ENCODE data around the gene RAPGEF5.
"Not testable (repeated sequence)": the region's sequence is repeated elsewhere in the genome, so short reads cannot be mapped to it uniquely, and the experiment has no call there.

RAPGEF5 gene

DNA sequence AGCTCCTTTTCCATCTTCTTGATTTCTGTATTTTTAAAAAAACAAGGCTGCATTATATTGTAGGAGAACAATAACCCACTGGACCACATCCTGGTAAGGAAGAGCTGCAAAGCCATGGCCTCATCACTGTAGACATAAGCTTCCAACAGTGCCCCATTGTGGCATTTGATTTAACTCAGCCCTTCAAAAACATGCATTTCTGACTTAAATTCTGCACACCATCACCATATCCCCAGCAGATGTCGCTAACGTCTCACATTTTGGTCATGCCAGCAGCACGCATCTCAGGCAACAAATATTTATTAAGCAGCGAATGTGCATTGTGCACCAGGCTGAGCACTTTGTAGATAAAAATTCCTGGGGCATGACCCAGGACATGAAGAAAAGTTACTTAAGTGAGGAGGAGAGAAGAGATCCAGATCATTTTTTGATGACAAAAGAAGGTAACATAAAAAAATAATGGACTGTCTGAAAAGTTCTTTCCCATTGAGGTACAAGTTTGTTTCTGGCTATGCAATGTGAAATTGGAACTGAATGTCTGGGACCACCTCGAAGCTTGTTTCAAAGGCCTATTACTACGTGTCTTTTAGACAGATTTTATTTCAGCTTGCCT is 246.6 kb downstream of the RAPGEF5 start:
- peak; percentile 78 for DNase-seq

DNA sequence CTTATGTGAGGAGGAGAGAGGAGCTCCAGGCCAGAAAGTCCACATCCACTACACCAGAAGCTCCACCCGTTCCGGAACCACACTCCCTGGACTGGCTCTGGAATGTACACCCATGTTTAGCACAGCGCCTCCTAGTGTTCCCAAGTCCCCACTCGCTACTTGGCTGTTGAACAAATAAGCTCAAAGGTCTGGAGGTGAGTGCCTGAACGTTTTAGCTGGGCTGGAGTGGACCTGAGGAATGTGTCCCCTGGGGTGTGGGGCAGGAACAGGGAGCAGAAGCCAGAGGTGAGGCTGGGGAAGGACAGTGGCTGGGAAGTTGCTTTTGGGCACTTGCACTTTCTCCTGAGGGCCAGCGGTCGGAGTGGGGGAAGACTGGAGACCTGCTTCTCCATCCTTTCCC is 247.2 kb downstream of the RAPGEF5 start:
- DNase-seq: peak; percentile 27

DNA sequence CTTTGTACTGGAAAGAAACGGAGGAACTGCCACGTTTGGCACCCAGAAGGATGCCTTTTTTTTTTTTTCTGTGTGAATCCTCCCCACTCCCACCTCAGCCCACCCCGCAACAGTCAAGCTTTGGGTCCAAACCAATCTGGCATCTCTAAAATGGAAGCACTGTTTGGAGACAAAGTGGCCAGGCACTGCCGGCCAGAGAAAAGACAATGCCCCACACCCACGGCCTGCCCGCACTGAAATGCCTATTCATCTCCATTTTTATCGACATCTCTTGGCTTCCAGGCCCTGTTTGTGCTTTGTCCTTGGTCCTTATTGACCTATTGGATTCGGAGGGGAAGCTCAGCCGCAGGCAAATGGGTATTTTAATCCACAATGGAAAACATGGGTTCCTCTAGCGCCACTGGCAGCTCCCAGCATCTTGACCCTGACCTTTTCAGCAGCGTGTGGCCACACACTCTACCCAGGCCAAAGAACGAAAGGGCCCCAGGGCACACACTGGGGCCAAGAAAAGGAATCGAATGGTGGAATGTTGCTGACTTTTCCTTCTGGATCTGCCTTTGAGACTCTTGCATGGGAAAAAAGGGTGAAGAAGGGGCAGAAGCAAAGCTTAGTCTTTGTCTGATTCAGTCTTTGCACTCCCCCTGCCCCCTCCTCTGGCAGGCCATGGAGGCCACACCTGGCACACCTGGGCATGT is 248.7 kb downstream of the RAPGEF5 start:
- no peak for DNase-seq

DNA sequence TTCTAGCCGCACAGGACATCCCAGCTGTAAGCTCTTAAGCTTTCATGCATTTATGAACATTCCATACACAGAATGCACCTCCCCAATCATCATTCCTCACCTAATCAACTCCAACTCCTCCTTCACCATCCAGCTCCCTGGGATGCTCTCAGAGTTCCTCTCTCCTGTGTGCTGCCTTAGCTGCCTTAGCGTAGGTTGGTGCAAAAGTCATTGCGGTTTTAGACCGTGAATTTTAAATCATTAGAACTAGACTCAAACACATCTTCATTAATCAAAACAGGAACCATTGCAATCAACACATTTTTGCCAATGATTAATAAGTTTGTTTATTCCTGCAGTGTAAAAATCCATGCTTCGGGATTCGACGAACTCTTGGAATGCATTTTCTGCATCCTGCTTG is 251.4 kb downstream of the RAPGEF5 start:
- no peak for DNase-seq

DNA sequence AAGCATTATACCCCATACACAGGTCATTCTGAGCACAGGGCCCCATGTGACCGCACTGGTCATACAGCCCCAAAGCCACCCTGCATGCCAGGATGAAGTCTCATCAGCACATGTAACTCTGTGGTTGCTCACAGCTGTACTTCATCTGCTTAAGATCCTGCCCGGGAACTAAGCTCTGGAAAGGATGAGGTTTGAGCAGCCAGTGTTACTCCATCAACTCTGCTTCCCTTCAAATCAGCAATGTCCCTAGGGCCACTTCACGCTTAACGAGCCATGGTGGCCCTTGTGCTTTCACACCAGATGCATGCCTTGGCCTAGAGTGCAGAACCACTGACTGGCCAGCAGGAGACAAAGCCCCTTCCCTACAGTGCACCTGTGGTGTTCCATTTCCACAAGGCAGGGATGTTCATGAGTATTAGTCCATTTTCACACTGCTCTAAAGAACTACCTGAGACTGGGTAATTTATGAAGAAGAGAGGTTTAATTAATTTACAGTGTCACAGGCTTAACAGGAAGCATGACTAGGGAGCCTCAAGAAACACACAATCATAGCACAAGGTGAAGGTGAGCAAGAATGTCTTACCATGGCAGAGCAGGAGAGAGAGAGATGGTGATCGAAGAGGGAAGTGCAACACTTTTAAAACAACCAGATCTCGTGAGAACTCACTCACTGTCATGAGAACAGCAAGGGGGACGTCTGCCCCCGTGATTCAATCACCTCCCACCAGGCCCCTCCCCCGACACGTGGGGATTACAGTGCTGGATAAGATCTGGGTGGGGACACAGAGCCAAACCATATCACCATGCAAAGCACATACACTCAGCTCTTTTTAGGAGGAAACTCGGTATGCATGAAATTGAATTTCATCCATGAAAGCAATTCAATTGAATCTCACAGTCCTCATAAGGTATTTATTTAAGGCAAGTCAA is 262.3 kb downstream of the RAPGEF5 start:
- no peak for DNase-seq

DNA sequence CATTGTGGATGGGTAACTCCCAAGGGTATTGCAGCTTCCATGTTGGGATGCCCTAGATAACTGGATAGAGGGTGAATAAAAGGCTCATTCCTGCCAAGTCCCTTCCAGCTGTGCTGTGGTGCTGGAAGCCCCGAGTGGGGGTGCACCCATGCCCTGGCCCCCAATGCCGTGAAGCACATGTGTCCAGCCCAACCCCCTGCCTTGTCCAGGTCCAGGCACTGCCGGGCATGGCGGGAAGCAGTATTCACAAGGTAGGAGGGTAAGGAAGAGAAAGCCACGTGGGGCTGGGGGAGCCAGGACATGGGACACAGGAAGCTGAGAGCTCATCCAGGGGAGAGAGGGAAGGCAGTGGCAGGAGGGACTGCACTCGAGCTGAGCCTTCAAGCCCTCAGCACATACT is 263.0 kb downstream of the RAPGEF5 start:
- no peak for DNase-seq

DNA sequence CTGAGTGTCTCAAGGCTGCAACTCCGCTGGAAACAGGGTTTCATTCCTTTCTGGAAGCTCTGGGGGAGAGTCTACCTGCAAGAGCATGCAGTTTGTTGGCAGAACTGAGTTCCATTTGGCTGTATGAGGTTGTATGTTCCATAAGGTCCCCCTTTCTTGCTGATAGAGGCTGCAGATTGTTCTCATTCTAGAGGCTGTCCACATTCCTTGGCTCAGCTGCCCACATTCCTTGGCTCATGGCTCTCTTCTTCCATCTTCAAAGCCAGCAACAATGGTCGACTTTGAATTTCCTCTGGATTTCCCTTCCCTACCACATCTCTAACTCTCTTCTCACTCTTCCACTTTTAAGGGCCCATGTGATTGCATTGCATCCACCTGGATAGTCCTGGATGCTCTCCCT is 264.0 kb downstream of the RAPGEF5 start:
- DNase-seq: no peak

DNA sequence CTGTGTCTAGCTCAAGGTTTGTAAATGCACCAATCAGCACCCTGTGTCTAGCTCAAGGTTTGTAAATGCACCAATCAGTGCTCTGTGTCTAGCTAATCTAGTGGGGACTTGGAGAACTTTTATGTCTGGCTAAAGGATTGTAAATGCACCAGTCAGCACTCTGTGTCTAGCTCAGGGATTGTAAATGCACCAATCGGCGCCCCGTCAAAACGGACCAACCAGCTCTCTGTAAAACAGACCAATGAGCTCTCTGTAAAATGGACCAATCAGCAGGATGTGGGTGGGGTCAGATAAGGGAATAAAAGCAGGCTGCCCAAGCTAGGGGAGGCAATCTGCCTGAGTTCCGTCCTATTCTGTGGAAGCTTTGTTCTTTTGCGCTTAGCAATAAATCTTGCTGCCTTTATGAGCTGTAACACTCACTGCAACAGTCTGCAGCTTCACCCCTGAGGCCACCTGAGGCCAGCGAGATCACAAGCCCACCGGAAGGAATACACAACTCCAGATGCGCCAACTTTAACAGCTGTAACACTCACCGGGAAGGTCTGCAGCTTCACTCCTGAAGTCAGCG is 265.9 kb downstream of the RAPGEF5 start:
- not testable (repeated sequence) for DNase-seq

DNA sequence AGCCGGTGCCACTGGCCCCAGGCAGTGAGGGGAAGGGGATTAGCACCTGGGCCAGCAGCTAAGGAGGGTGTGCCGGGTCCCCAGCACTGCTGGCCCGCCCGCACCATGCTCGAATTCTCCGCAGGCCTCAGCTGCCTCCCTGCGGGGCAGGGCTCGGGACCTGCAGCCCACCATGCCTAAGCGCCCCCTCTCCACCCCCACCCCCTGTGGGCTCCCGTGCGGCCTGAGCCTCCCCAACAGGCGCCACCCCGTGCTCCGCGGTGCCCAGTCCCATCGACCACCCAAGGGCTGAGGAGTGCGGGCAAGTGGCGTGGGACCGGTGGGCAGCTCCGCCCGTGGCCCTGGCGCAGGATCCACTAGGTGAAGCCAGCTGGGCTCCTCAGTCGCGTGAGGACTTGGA is 266.4 kb downstream of the RAPGEF5 start:
- DNase-seq: no peak

DNA sequence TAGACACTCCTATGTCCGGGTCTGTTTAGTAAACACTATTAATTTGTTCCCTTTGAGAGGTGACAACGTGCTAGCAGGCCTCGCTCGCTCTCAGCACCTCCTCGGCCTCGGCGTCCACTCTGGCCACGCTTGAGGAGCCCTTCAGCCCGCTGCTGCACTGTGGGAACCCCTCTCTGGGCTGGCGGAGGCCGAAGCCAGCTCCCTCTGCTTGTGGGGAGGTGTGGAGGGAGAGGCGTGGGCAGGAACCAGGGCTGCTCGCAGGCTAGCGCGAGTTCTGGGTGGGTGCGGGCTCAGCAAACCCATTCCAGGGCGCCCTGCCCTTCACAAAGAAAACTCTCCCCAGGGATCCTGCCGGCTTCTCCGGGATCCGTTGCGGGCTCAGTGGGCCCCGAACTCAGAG is 266.8 kb downstream of the RAPGEF5 start:
- no peak for DNase-seq

DNA sequence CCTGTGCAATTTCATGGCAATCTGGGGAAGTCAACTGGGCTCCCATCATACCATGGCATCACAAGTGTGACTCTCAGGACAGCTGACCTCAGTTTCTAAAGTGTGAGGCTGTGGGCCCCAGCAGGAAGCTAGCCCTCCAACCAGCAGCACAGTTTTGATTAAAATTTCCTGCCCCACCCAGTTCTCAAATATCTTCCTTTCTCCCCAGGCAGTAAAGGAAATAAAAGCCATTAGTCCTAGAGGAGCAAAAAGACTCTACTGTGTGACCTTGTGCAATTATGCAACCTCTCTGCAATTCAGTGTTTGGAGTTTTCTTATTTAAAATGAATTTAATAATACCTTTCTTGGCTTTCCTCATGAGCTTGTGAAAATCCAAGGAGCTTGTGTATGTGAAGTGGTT is 268.1 kb downstream of the RAPGEF5 start:
- DNase-seq: peak; percentile 10

DNA sequence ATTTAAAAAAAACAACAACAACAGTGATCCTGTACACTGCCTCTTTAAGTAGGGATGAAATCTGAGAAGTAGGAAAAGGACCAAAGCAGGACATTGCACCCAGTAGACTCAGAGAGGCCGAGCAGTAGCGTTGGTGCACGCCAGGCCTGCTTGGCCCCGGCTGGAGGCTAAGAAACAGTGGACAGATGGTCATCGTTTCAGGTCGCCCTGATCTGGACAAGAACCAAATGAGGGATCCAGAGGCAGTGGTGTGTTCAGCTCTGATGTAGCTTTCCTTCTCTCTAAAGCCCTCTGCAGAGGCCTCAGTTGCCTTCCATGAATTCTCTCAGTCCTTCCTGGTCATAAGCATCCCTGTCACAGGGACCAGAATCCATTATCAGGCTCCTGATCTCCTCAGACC is 269.1 kb downstream of the RAPGEF5 start:
- DNase-seq: no peak

DNA sequence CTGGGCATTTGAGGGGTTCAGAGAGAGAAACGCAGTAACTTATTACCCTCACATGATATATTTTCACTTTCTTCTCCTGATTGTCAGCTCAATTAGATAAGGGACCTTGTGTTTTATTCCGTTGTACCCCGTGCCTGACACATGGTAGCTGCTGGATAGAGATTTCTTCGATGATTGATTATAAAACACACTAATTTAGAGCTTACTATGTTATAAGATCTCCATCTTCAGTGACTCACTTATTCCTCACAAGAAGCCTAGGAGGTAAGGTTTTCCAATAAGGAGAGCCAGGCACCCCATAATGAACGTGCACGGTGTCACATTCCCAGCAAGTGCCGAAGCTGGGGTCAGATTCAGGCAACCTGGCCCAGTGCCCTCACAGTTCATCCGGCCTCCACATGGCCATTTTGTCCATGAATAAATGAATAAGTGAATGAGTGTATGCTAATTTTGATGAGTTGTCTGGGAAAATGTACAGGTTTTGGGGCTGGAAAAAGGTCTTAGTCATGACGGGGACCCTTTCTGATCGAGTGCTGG is 273.2 kb downstream of the RAPGEF5 start:
- no peak for DNase-seq

DNA sequence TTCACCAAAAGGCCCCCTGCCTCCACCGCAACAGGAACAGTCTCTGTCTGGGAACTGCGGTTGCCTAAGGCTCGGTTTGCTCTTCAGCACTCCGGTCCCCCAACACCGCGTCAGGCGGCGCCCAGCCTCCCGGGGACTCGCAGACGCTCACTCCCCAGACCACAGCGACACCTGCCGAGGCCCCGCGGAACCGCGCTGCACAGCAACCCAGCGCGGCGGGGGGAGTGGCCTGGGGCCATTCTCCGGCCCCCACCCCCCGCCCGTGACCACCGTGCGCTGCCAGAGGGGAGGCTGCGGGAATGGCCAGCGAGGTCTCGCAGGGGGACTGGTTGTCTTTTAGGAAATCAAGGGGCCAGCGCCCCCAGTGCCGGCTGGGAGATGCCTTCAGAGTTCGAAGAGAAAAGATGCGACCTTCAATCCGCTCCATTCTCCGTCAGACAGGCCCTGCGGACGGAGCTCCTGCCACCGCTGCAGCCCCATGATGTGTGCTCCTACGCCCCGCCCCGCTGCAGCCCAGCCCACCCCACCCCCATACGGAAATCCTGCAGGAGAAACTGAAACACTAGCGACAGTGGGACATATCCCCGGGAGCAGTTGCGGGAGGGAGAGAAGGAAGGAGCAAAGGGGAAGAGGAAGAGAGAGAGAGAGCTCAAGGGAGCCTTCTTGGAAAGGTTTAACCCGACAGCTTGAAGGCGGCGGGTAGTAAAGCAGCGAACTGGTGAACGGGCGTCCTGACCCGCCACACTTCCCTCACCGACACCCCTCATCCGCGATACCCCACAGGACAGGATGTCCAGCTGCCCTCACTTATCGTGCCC is 273.9 kb downstream of the RAPGEF5 start:
- peak; percentile 93 for DNase-seq

DNA sequence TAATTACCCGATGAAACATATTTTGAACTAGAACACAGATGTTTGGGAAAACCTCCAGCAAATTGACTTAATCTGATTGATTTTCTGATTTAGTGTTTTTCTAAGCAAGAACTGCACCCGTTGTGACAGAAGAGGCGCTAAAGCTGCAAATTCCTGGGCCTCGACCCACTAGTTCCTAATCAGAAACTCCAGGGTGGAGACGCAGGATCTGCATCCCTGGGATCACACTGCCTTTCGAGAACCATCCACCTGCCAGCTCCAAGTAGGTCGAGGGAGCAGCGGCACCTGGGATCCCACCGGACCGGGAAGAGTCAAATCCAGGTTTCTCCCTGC is 274.4 kb downstream of the RAPGEF5 start:
- DNase-seq: no peak

DNA sequence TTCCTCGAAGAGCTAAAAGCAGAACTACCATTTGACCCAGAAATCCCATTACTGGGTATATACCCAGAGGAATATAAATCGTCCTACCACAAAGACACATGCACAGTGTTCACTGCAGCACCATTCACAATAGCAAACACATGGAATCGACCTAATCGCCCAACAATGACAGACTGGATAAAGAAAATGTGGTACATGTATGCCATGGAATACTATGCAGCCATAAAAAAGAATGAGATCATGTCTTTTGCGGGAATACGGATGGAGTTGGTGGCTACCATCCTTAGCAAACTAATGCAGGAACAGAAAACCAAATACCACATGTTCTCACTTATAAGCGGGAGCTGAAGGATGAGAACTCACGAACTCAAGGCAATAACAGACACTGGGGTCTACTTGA is 276.7 kb downstream of the RAPGEF5 start:
- DNase-seq: not testable (repeated sequence)

DNA sequence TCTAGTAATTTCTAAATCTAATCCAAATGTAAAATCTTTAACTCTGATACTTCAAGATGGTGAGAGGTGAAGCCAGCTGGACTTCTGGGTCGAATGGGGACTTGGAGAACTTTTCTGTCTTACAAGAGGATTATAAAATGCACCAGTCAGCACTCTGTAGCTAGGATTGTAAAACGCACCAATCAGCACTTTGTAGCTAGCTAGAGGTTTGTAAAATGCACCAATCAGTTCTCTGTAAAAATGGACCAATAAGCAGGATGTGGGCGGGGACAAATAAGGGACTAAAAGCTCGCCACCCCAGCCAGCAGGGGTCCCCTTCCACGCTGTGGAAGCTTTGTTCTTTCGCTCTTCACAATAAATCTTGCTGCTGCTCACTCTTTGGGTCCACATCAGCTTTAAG is 278.1 kb downstream of the RAPGEF5 start:
- not testable (repeated sequence) for DNase-seq

DNA sequence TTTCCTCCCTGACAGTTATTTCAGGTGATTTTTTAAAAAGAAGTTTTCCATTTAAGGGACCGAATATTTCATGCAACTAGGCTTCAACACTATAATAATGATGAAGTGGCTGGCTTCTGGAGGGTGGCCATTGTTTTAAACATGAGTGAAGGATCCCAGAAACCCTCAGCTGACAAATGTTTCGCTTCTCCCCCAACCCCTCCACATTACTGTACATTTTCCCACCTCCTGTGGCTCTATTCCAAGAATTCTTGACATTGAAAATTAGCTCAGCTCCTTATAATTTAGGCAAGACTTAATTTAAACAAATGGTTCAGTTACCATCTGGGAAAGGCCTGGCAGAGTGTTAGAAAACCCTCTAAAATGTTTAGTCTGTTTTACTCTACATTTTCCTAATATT is 281.4 kb downstream of the RAPGEF5 start:
- DNase-seq: no peak

DNA sequence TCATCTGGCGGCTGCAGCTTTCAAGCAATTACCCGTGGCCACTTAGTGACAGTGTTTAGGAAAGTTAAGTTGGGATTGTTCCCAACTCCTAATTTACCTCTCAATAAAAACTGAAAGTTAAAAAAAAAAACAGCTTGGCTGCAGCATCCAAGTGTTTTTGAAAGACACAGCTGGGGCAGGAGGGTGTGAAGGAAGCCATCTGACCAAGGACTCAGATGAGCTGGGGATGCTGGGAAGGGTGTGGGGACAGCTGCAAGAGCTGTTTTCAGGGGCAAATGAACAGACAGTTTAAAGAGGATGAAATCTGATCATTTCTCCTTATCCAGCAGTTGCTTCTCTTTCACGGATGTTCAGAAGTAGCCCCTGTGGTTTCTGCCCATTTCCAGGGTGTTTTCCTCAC is 282.1 kb downstream of the RAPGEF5 start:
- DNase-seq: peak; percentile 17
